ENCODE measurements around the gene WDR1.
A peak's percentile ranks its signal among the peaks of the same experiment; 100 is the strongest.

The WDR1 gene
- 306 to 463 reads per million in 2 donors for total RNA-seq

- DNase-seq: peak; percentile 96
These were observed at the start of gene WDR1 for GRCh38 chr4:10116569-10117358. TSS of gene WDR1 (minus strand) at chr4:10116799. CDS start at chr4:10116666, 133 bp downstream.

GRCh38 chr4:10164877-10165283 lies 48.3 kb upstream of the WDR1 start:
- DNase-seq: no peak

GRCh38 chr4:10163296-10163695 lies 46.7 kb upstream of the WDR1 start:
- DNase-seq: no peak

- DNase-seq: no peak
These were observed 45.9 kb upstream of the WDR1 start for GRCh38 chr4:10162341-10163000.

- DNase-seq: peak; percentile 3
These were observed 45.2 kb upstream of the WDR1 start for GRCh38 chr4:10161840-10162239.

GRCh38 chr4:10161146-10161545 lies 44.5 kb upstream of the WDR1 start:
- no peak for DNase-seq

- DNase-seq: no peak
These were observed 43.8 kb upstream of the WDR1 start for GRCh38 chr4:10160281-10160856.

GRCh38 chr4:10159671-10160070 lies 43.1 kb upstream of the WDR1 start:
- no peak for DNase-seq

- DNase-seq: no peak
These were observed 41.8 kb upstream of the WDR1 start for GRCh38 chr4:10158333-10158942.

GRCh38 chr4:10157478-10158332 lies 41.1 kb upstream of the WDR1 start:
- DNase-seq: peak; percentile 6

GRCh38 chr4:10154241-10154640 lies 37.6 kb upstream of the WDR1 start:
- DNase-seq: no peak

- DNase-seq: no peak
These were observed 36.6 kb upstream of the WDR1 start for GRCh38 chr4:10153161-10153560.

- DNase-seq: no peak
These were observed 34.6 kb upstream of the WDR1 start for GRCh38 chr4:10151182-10151581.

- no peak for DNase-seq
These were observed 28.4 kb upstream of the WDR1 start for GRCh38 chr4:10144966-10145365.

- no peak for DNase-seq
These were observed 27.9 kb upstream of the WDR1 start for GRCh38 chr4:10144479-10144878.

- DNase-seq: no peak
These were observed 26.6 kb upstream of the WDR1 start for GRCh38 chr4:10143171-10143570.

GRCh38 chr4:10140866-10141759 lies 24.5 kb upstream of the WDR1 start:
- no peak for DNase-seq

- no peak for DNase-seq
These were observed 22.9 kb upstream of the WDR1 start for GRCh38 chr4:10139518-10139917.

GRCh38 chr4:10135260-10135659 lies 18.7 kb upstream of the WDR1 start:
- no peak for DNase-seq

GRCh38 chr4:10134141-10134540 lies 17.5 kb upstream of the WDR1 start:
- no peak for DNase-seq

GRCh38 chr4:10131202-10131601 lies 14.6 kb upstream of the WDR1 start:
- no peak for DNase-seq

Data from T-helper 9 cell (primary cell).